Astrocyte (in vitro differentiated cells and primary cell): ENCODE data around the gene SLC37A1. TPM values are rescaled to one million over a fixed set of nuclear protein-coding genes. Genes with fewer than 3 reads are reported as not detected.
A peak's percentile ranks its signal among the peaks of the same experiment; 100 is the strongest.

Experiments used
- DNase-seq: peaks from one replicate; pipeline ENCODE4 v3.0.0-alpha.2; 2010; ENCODE audit warnings: low read depth
- FAIRE-seq: peaks from 2 replicates; lab custom pipeline; 2011; peaks lifted over from hg19 to GRCh38; lab: Jason Lieb, UNC
- H2AFZ ChIP-seq: 2 replicates; pipeline ENCODE4 v1.6.0; 2012; ENCODE audit warnings: low read depth, low read length, inconsistent platforms
- H3K27ac ChIP-seq: 2 replicates; pipeline ENCODE4 v1.5.1; 2011; ENCODE audit warnings: low read depth, low read length, inconsistent platforms
- H3K27me3 ChIP-seq: 2 replicates; pipeline ENCODE4 v1.6.0; 2011; ENCODE audit warnings: low read length, inconsistent platforms; ENCODE audit not compliant: insufficient read depth
- H3K36me3 ChIP-seq: 2 replicates; pipeline ENCODE4 v1.5.1; 2011; ENCODE audit warnings: low read length, inconsistent platforms; ENCODE audit not compliant: insufficient read depth
- H3K4me1 ChIP-seq: 2 replicates; pipeline ENCODE4 v1.5.1; 2011; ENCODE audit warnings: low read length, inconsistent platforms; ENCODE audit not compliant: insufficient read depth
- H3K4me2 ChIP-seq: 2 replicates; pipeline ENCODE4 v1.6.0; 2012; ENCODE audit warnings: low read length, inconsistent platforms
- H3K4me3 ChIP-seq: 2 replicates; pipeline ENCODE4 v1.5.1; 2011; ENCODE audit warnings: low read depth, mild to moderate bottlenecking, low read length, inconsistent platforms; ENCODE audit not compliant: insufficient read depth
- H3K79me2 ChIP-seq: 2 replicates; pipeline ENCODE4 v1.6.0; 2012; ENCODE audit warnings: mild to moderate bottlenecking, low read length, inconsistent platforms; ENCODE audit not compliant: insufficient read depth
- H3K9ac ChIP-seq: 2 replicates; pipeline ENCODE4 v1.6.0; 2012; ENCODE audit warnings: mild to moderate bottlenecking, low read length, inconsistent platforms
- H3K9me3 ChIP-seq: 2 replicates; pipeline ENCODE4 v1.5.1; 2012; ENCODE audit warnings: low read depth, mild to moderate bottlenecking, low read length, inconsistent platforms; ENCODE audit not compliant: insufficient read depth
- H4K20me1 ChIP-seq: 2 replicates; pipeline ENCODE4 v1.6.0; 2012; ENCODE audit warnings: low read length, inconsistent platforms; ENCODE audit not compliant: insufficient read depth
- H3K27ac Mint-ChIP-seq: one replicate; pipeline ENCODE4 v1.8.0; 2021; ENCODE audit warnings: mild to moderate bottlenecking, mixed read lengths; ENCODE audit not compliant: unreplicated experiment
- H3K27me3 Mint-ChIP-seq: one replicate; pipeline ENCODE4 v1.8.0; 2021; ENCODE audit warnings: low read depth, mixed read lengths; ENCODE audit not compliant: unreplicated experiment
- H3K36me3 Mint-ChIP-seq: one replicate; pipeline ENCODE4 v1.8.0; 2021; ENCODE audit warnings: low read depth, mixed read lengths; ENCODE audit not compliant: unreplicated experiment
- H3K4me1 Mint-ChIP-seq: one replicate; pipeline ENCODE4 v1.8.0; 2021; ENCODE audit warnings: low read depth, mixed read lengths; ENCODE audit not compliant: unreplicated experiment
- H3K4me3 Mint-ChIP-seq: one replicate; pipeline ENCODE4 v1.8.0; 2021; ENCODE audit warnings: mild to moderate bottlenecking, moderate library complexity, mixed read lengths; ENCODE audit not compliant: unreplicated experiment
- H3K9me3 Mint-ChIP-seq: one replicate; pipeline ENCODE4 v1.8.0; 2021; ENCODE audit warnings: mild to moderate bottlenecking, mixed read lengths; ENCODE audit not compliant: unreplicated experiment
- EZH2 ChIP-seq: IDR thresholded peaks from 2 replicates; pipeline ENCODE4 v1.6.1; 2012; ENCODE audit warnings: mild to moderate bottlenecking, low read length, inconsistent platforms; ENCODE audit not compliant: insufficient read depth
- total RNA-seq: library from RNA; stranded (reverse); gene quantifications from 2 replicates; pipeline ENCODE4 v1.2.1, GENCODE V29; 2021
- TF ChIP-seq, protein P1 (sequence below): IDR thresholded peaks from 2 replicates; pipeline ENCODE4 v1.5.1; 2011; ENCODE audit warnings: low read depth, mild to moderate bottlenecking, inconsistent platforms, low read length, moderate library complexity; ENCODE audit not compliant: insufficient read depth

SLC37A1 gene
- total RNA-seq, 1 donor from 2014 or later: 6.9 TPM

DNA sequence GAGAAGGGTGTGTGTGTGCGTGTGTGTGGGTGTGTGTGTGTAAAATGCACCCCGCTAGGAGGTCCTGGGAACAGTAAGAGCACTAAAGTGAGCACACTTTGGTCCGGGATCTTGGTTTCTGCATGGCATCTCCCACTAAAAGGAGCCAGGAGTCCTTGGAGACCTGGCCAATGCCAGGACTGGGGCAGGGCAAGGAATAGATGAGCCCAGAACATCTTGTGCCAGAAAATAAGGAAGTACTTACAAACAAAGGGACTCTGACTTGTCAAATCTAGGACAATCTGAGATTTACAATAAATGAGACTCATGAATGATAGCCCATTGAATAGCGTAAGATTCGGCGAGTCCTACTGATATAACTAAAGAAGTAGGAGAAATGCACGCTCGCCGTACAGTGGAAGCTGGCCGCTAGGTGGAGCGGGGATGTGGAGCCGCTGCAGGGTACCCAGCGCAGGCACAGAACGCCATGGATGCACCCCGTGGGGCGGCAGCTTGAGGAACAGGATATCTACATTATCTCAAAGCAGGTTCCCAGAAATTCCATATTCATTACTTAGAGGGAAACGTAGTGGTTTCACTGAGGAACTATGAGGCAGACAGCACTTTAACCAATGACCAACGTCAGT is 7.1 kb downstream of the SLC37A1 start:
- Mint-ChIP-seq H3K9me3 (no peaks in the 10 kb centered on the region), H3K4me3 (no peak overlapping the region), H3K36me3 (peaks cover 13% of the 10 kb centered on the region), H3K27ac (no peak overlapping the region), H3K27me3 (peaks cover 5% of the 10 kb centered on the region), H3K4me1 (peaks cover 31% of the 10 kb centered on the region)
- H3K79me2 ChIP-seq: no peaks in the 10 kb centered on the region
- H3K4me3 ChIP-seq: no peak overlapping the region
- FAIRE-seq: no peak
- no peaks in the 10 kb centered on the region for H3K9me3 ChIP-seq
- H3K4me1 ChIP-seq: peaks cover 43% of the 10 kb centered on the region
- DNase-seq: no peak
- H4K20me1 ChIP-seq: peaks cover 4% of the 10 kb centered on the region
- H3K4me2 ChIP-seq: no peak overlapping the region
- no peaks in the 10 kb centered on the region for H3K36me3 ChIP-seq
- no peak overlapping the region for H3K9ac ChIP-seq
- peaks cover 3% of the 10 kb centered on the region for H3K27me3 ChIP-seq
- H3K27ac ChIP-seq: no peak overlapping the region
- no peak overlapping the region for H2AFZ ChIP-seq
- no peak for TF ChIP-seq EZH2
- TF ChIP-seq, protein P1, sequence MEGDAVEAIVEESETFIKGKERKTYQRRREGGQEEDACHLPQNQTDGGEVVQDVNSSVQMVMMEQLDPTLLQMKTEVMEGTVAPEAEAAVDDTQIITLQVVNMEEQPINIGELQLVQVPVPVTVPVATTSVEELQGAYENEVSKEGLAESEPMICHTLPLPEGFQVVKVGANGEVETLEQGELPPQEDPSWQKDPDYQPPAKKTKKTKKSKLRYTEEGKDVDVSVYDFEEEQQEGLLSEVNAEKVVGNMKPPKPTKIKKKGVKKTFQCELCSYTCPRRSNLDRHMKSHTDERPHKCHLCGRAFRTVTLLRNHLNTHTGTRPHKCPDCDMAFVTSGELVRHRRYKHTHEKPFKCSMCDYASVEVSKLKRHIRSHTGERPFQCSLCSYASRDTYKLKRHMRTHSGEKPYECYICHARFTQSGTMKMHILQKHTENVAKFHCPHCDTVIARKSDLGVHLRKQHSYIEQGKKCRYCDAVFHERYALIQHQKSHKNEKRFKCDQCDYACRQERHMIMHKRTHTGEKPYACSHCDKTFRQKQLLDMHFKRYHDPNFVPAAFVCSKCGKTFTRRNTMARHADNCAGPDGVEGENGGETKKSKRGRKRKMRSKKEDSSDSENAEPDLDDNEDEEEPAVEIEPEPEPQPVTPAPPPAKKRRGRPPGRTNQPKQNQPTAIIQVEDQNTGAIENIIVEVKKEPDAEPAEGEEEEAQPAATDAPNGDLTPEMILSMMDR: peak; percentile 27

- H3K27me3 Mint-ChIP-seq: peaks cover 7% of the 10 kb centered on the region
- FAIRE-seq (no peak), DNase-seq (no peak)
- TF ChIP-seq EZH2: no peak
- TF ChIP-seq, protein P1: no peak
- Histone ChIP-seq H3K27ac (no peak overlapping the region), H3K79me2 (no peaks in the 10 kb centered on the region), H2AFZ (no peak overlapping the region), H4K20me1 (peaks cover 4% of the 10 kb centered on the region), H3K36me3 (no peaks in the 10 kb centered on the region), H3K9ac (no peak overlapping the region), H3K9me3 (no peaks in the 10 kb centered on the region), H3K4me1 (peaks cover 36% of the 10 kb centered on the region), H3K4me3 (no peak overlapping the region), H3K27me3 (peaks cover 3% of the 10 kb centered on the region), H3K4me2 (no peak overlapping the region)
- peaks cover 33% of the 10 kb centered on the region for H3K4me1 Mint-ChIP-seq
- H3K9me3 Mint-ChIP-seq: no peaks in the 10 kb centered on the region
- H3K27ac Mint-ChIP-seq: no peak overlapping the region
- H3K4me3 Mint-ChIP-seq: no peak overlapping the region
- H3K36me3 Mint-ChIP-seq: peaks cover 13% of the 10 kb centered on the region
Observed at GRCh38 chr21:42521384-42521783, 7.7 kb downstream of the SLC37A1 start.

- Histone ChIP-seq H3K4me2 (no peak overlapping the region), H4K20me1 (peaks cover 4% of the 10 kb centered on the region), H3K36me3 (no peaks in the 10 kb centered on the region), H3K27ac (no peak overlapping the region), H3K4me3 (no peak overlapping the region), H3K79me2 (no peaks in the 10 kb centered on the region), H3K9me3 (no peaks in the 10 kb centered on the region), H2AFZ (no peak overlapping the region), H3K9ac (no peak overlapping the region), H3K27me3 (peaks cover 3% of the 10 kb centered on the region), H3K4me1 (peaks cover 33% of the 10 kb centered on the region)
- H3K4me1 Mint-ChIP-seq: peaks cover 30% of the 10 kb centered on the region
- no peak overlapping the region for H3K27ac Mint-ChIP-seq
- FAIRE-seq (no peak), DNase-seq (no peak)
- no peaks in the 10 kb centered on the region for H3K9me3 Mint-ChIP-seq
- peaks cover 8% of the 10 kb centered on the region for H3K27me3 Mint-ChIP-seq
- peaks cover 13% of the 10 kb centered on the region for H3K36me3 Mint-ChIP-seq
- TF ChIP-seq, protein P1: no peak
- TF ChIP-seq EZH2: no peak
- H3K4me3 Mint-ChIP-seq: no peak overlapping the region
Observed at GRCh38 chr21:42521805-42522204, 8.2 kb downstream of the SLC37A1 start.
